Umbilical cord (tissue), 2 donors: Measurements from ENCODE around the gene OGA. TPM values are rescaled to one million over a fixed set of nuclear protein-coding genes. Genes with fewer than 3 reads are reported as not detected.

Experiments
- DNase-seq: peaks from one replicate; pipeline ENCODE4 v3.0.0-alpha.2; 2015; ENCODE audit warnings: low spot score
- total RNA-seq: library from RNA; depleted of rRNA; stranded (reverse); fragments of >200 nt; gene quantifications from one replicate; pipeline ENCODE4 v1.2.3, GENCODE V29; 2014; ENCODE audit warnings: low replicate concordance; ENCODE audit not compliant: insufficient read depth

The OGA gene
- total RNA-seq, 1 donor from 2014 or later, result 186 TPM

DNA sequence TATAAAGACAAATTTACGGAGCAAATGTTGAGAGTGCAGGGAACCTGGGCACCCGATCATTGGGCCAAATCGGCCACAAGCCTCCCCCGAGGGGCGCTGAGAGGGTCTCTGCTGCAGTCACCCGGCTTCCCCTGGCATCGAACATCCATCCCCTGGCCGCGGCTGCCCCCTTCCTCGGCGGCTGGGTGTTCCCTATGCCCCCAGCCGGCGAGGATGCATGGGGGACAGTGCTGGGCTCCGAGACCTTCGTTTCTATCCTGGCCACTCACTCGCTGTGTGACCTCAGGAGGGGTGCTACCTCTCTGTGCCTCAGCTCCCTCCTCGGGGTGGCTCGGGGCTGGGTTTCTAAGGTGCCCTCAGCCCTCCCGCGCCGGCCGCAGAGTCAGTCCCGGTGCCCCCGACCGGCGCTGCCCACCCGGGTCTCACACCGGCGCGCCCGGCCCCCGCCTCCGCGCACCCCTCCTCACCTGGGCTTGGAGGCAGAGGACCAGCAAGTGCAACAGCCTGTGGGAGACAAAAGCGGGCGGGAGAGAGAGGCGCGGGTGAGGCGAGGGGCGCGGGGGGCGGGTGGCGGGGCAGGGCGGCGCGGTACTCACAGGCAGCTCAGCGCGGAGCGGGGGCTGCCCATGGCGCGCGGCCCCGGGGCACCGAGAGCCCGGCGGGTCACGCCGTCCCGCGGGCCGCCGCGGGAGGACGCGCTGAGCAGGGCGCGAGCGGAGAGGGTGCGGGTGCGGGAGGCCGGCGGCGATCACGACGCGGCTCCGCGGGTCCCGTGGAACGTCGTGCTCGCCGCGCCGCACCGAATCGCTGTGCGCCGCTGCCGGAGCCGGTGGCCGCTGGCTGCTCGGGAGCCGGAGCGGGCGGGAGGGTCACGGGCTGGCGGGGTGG, 42.7 kb downstream of the OGA start, which contains the start of gene FGF8:
Gene FGF8 (minus strand): TSS at position 842 of the 888 bp plus-strand sequence. CDS start 214 bp downstream, at position 628.
- no peak for DNase-seq

- no peak for DNase-seq
Measured at GRCh38 chr10:101774589-101775272, 43.5 kb downstream of the OGA start.

DNA sequence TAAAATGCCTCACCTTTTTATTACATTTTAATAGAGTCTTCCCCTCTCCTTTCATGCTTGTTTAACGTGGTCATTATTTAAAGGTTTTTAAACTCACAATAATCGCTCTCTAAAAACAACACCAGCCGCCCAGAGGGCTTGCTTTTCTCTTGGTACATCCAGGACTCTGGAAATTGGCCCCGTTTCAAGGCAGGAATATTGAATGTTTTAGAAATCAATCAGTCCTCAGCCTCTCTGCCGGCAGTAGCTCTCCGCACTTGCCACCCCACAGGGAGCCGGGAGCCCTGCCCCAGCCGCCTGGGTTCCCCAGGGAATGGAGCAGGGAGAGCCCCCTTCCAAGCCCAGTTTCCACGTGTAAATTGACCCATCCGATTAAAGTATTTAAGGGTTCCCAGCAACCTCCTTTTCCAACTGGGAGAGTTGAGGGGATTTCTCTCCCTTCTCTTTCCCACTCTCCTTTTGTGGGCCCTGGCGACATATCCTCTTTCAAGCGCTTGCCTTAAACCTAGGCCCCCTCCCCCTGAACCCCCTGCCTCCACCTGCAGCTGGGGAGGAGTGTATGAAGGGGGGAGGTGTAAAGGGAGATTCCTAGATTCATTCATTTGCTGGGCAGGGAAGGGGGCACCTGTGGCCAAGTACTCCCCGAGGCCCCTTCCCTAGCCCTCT, 44.2 kb downstream of the OGA start:
- DNase-seq, result no peak

DNA sequence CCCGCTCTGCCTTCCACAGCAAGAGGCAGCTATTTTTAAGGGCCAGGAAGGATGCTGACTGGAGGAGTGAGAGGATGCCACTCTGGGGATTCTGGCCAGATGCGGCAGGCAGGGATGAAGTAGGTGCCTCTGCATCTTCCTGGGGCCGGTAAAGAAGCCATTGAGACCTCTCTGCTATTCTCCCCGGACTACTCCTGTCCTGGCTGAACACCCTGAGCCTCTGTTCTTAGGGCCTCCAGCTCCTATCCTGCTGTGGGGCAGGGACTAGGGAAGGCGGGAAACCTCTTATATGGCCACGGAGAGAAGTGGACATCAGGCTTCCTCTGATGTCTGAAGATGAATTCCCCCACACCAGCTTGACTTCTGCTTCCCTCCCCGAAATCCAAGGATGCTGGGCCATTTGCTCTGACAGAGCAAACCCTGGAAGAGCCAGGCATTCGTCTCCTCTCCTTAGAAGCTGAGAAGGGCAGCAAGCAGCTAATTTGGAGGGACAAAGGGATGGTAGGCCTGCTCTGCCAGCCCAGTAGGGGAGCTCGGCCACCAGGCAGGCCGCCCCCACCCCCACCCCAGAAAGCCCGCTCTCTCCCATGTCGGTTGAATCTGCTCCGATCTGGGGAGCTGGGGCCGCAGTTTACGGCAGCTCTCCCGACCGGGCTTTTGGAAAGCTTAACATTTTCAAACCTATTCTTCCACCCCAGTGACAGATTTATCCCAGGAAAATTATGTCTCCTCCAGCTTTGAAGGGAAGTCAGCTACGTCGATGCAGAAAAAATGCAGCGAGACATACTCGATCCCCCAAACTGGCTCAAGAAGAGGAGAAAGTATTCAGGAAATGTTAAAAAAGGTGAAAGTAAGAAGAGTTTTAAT, 45.1 kb downstream of the OGA start:
- DNase-seq, result no peak

- DNase-seq, result no peak
Measured at GRCh38 chr10:101772017-101772894, 46.0 kb downstream of the OGA start.

DNA sequence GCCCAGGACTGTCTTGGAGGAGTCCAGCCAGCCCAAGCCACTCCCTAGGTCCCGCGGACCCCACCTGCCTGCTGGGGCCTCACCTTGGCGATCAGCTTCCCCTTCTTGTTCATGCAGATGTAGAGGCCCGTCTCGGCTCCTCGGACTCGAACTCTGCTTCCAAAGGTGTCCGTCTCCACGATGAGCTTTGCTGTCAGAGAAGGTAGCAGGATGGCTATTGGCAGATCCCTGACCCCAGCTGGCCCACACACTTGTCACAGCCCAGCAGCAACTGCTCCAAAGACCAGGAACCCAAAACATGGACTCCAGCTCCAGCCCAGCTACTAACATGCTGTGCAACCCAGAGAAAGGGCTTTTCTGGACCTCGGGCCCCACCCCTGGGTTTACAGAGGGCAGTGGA, 46.9 kb downstream of the OGA start:
- no peak for DNase-seq

DNA sequence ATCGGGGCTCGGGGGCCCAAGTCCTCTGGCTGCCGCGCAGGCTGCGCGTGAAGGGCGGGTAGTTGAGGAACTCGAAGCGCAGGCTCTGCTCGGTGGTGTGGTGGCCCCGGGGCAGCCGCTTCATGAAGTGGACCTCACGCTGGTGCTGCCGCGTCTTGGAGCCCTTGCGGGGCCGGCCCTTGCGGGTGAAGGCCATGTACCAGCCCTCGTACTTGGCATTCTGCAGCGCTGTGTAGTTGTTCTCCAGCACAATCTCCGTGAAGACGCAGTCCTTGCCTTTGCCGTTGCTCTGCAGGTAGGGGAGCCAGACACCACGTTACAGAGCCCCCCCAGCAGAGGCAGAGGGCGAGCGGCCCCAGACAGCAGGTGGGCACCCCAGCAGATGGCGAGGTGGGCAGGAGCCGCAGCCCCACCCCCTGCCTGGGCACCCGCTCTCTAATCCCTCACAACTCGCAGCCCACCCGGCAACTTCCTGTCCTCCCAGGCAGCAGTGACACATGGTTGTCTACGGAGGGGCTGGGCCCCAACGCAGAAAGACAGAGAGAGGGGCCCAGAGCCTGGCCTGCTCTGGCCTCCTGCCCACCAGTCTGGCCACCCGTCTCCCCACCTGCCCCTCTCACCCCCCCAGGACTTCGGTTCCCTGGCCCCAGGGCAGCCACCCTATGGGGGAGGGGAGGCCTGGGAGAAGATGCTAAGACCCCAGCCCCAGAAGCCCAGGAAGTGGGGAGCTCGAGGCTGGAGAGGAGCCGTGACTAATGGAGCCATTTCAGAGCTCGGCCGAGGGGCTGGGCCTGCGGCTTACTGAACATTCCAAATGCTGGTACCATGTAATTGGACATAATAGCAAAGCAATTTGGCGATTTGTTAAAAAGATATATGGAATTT, 47.7 kb downstream of the OGA start:
- no peak for DNase-seq

DNA sequence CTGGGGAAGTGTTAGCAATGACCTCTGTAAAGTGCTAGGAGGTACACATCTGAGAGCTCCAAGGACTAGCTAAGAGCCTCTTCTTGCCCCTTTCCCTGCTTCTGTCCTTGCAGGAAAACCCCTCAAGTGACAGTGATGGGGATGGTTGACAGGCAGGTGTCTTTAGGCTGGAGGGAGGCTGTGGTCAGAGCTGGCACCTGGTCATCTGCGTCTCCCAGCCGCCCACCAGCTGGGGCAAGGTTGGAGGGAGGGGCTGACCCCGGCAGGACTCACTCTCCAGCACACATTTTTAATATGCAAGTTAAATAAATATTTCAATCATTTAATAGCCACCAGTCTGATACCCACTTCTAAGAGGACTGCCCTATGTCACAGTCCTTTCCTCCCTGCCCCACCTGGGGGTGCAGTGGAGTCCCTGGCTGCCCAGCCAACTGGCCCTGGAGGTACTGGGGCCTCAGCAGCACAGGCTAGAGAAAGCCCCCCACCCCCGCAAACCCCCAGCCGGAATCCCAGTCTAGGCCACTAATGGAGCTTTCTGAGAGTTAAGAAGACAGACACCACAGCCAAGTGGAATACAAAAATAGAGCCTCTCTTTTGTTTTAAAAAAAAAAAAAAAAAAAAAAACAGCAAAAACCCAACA, 48.6 kb downstream of the OGA start:
- no peak for DNase-seq

GRCh38 chr10:101768791-101769170, 49.5 kb downstream of the OGA start:
- DNase-seq, result no peak

- DNase-seq, result no peak
Measured at GRCh38 chr10:101767966-101768790, 50.1 kb downstream of the OGA start.

DNA sequence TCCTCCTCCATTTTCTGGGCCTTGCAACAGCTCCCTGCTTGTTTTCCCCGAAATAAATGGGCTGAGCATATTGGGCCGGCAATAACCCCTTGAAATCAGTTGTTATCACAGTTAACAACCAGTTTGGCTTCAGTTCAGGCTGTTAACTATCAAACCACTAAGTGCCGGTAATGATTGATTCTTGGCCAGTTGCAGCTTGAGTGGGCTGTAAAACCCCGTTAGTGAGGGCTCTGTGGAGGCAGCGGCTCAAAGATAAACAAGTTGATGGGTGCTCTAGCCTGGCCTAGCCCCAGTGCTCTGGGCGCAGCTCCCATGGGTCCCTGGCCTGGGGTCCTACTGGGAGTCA, 50.7 kb downstream of the OGA start:
- no peak for DNase-seq

GRCh38 chr10:101766753-101767599, 51.3 kb downstream of the OGA start:
- DNase-seq, result no peak

GRCh38 chr10:101766306-101766705, 51.9 kb downstream of the OGA start:
- DNase-seq, result no peak

GRCh38 chr10:101763141-101763846, 55.0 kb downstream of the OGA start:
- no peak for DNase-seq

GRCh38 chr10:101762736-101763135, 55.5 kb downstream of the OGA start:
- no peak for DNase-seq

GRCh38 chr10:101761226-101761625, 57.0 kb downstream of the OGA start:
- DNase-seq, result no peak
